ENCODE measurements around the gene ANGPTL3. TPM values are rescaled to one million over a fixed set of nuclear protein-coding genes. Genes with fewer than 3 reads are reported as not detected.

Gene ANGPTL3
- total RNA-seq, 1 donor from 2014 or later, result 0.05 TPM

DNA sequence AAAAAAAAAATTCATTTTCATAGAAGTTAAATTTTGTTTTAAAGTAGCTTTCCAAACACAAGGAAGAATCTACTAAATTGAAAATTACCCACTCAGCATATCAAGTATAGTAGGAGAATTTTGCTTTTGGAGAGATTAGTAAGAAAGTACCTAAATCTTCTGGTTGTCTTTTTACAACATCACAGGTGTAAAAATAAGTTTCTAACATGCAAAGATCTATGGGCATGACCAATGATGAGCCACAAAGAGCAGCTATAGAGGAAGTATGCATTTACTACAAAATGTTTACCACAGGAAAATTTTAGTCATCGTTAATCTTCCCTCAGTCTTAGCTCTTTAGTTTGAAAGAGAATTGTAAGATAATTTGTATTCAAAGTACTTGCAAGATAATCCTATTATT is 28.1 kb downstream of the ANGPTL3 start:
- no peak for DNase-seq (ENCODE audit: low read depth)

DNA sequence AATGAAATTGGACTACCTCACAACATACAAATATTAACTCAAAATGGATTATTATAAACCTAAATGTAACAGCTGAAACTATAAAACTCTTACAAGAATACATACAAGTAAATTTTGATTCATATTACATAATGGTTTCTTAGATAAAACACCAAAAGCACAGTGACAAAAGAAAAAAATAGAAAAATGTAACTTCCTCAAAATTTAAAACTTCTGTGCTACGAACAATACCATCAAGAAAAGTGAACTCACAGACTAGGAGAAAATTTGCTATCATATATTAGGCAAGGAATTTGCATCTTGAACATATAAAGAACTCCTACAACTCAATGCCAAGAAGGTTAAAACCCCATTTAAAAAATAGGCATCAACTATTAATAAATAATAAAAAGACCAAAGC is 31.2 kb downstream of the ANGPTL3 start:
- no peak for DNase-seq (ENCODE audit: low read depth)

GRCh38 chr1:62637392-62638105 is 40.2 kb downstream of the ANGPTL3 start:
- DNase-seq (ENCODE audit: low read depth), result no peak

GRCh38 chr1:62643283-62643682 is 46.0 kb downstream of the ANGPTL3 start:
- no peak for DNase-seq (ENCODE audit: low read depth)

GRCh38 chr1:62652387-62652786 is 55.1 kb downstream of the ANGPTL3 start:
- no peak for DNase-seq (ENCODE audit: low read depth)

GRCh38 chr1:62654744-62655143 is 57.4 kb downstream of the ANGPTL3 start:
- DNase-seq (ENCODE audit: low read depth), result no peak

Other genes starting within 250 kb of the ANGPTL3 start
- gene USP1, start 160.5 kb upstream of the ANGPTL3 start, total RNA-seq, result 24.5 and 30.0 TPM in 2 replicates
- gene DOCK7, start 90.9 kb downstream of the ANGPTL3 start, total RNA-seq, result 71.4 and 132 TPM in 2 replicates
- gene ATG4C, start 186.6 kb downstream of the ANGPTL3 start, total RNA-seq, result 8.9 and 10.6 TPM in 2 replicates

Measured in renal cortical epithelial cell (primary cell).